ENCODE data around the gene MTMR3.
"Not testable (repeated sequence)": the region's sequence is repeated elsewhere in the genome, so short reads cannot be mapped to it uniquely, and the experiment has no call there.

The MTMR3 gene

GRCh38 chr22:29855611-29856181, 27.3 kb upstream of the MTMR3 start:
- Histone ChIP-seq H3K36me3 (replicated peaks) (no peaks in the 10 kb centered on the region), H3K9me3 (no peaks in the 10 kb centered on the region), H3K27me3 (ENCODE audit: low read depth) (no peaks in the 10 kb centered on the region), H3K4me3 (no peak overlapping the region), H3K4me1 (no peaks in the 10 kb centered on the region)
- in situ Hi-C loops (cut with MboI; ENCODE audit: low sequenced_read_pairs), result no loop called here
- no peak for DNase-seq (ENCODE audit: low spot score in 2 of 2)

- H3K36me3 ChIP-seq (replicated peaks), result no peaks in the 10 kb centered on the region
- in situ Hi-C loops (cut with MboI; ENCODE audit: low sequenced_read_pairs), result no loop called here
- no peaks in the 10 kb centered on the region for H3K9me3 ChIP-seq
- no peak overlapping the region for H3K4me3 ChIP-seq
- DNase-seq (ENCODE audit: low spot score in 2 of 2), result no peak
- no peaks in the 10 kb centered on the region for H3K27me3 ChIP-seq (ENCODE audit: low read depth)
- no peaks in the 10 kb centered on the region for H3K4me1 ChIP-seq
Measured at GRCh38 chr22:29856496-29856895, 26.5 kb upstream of the MTMR3 start.

GRCh38 chr22:29859030-29859429, 23.9 kb upstream of the MTMR3 start:
- H3K27me3 ChIP-seq (ENCODE audit: low read depth), result not testable (repeated sequence)

GRCh38 chr22:29860006-29860766, 22.8 kb upstream of the MTMR3 start:
- no peaks in the 10 kb centered on the region for H3K9me3 ChIP-seq
- no peaks in the 10 kb centered on the region for H3K4me1 ChIP-seq
- in situ Hi-C loops (cut with MboI; ENCODE audit: low sequenced_read_pairs), result no loop called here
- no peak for DNase-seq (ENCODE audit: low spot score in 2 of 2)
- H3K27me3 ChIP-seq (ENCODE audit: low read depth), result no peaks in the 10 kb centered on the region
- H3K4me3 ChIP-seq, result no peak overlapping the region
- no peaks in the 10 kb centered on the region for H3K36me3 ChIP-seq (replicated peaks)

More at GRCh38 chr22:29859030-29859429, 23.9 kb upstream of the MTMR3 start:
- H3K4me1 ChIP-seq; H3K36me3 ChIP-seq (replicated peaks); H3K9me3 ChIP-seq; in situ Hi-C loops (cut with MboI; ENCODE audit: low sequenced_read_pairs); DNase-seq (ENCODE audit: low spot score in 2 of 2); H3K4me3 ChIP-seq: not testable (repeated sequence)

GRCh38 chr22:29861672-29862297, 21.2 kb upstream of the MTMR3 start:
- Histone ChIP-seq H3K4me1 (no peaks in the 10 kb centered on the region), H3K4me3 (no peak overlapping the region), H3K36me3 (replicated peaks) (no peaks in the 10 kb centered on the region), H3K27me3 (ENCODE audit: low read depth) (no peaks in the 10 kb centered on the region), H3K9me3 (no peaks in the 10 kb centered on the region)
- in situ Hi-C loops (cut with MboI; ENCODE audit: low sequenced_read_pairs), result no loop called here
- DNase-seq (ENCODE audit: low spot score in 2 of 2), result no peak

- H3K4me1 ChIP-seq; in situ Hi-C loops (cut with MboI; ENCODE audit: low sequenced_read_pairs); H3K36me3 ChIP-seq (replicated peaks); H3K4me3 ChIP-seq; H3K27me3 ChIP-seq (ENCODE audit: low read depth); DNase-seq (ENCODE audit: low spot score in 2 of 2); H3K9me3 ChIP-seq: not testable (repeated sequence)
Measured at GRCh38 chr22:29865572-29865971, 17.4 kb upstream of the MTMR3 start.

- no peaks in the 10 kb centered on the region for H3K27me3 ChIP-seq (ENCODE audit: low read depth)
- no peaks in the 10 kb centered on the region for H3K9me3 ChIP-seq
- peaks cover 4% of the 10 kb centered on the region for H3K4me1 ChIP-seq
- no peak overlapping the region for H3K4me3 ChIP-seq
- DNase-seq (ENCODE audit: low spot score in 2 of 2), result no peak
- H3K36me3 ChIP-seq (replicated peaks), result no peaks in the 10 kb centered on the region
- in situ Hi-C loops (cut with MboI; ENCODE audit: low sequenced_read_pairs), result no loop called here
Measured at GRCh38 chr22:29867260-29867659, 15.7 kb upstream of the MTMR3 start.

GRCh38 chr22:29867851-29868250, 15.1 kb upstream of the MTMR3 start:
- Histone ChIP-seq H3K9me3 (no peaks in the 10 kb centered on the region), H3K4me3 (no peak overlapping the region), H3K4me1 (peaks cover 4% of the 10 kb centered on the region), H3K36me3 (replicated peaks) (no peaks in the 10 kb centered on the region), H3K27me3 (ENCODE audit: low read depth) (no peaks in the 10 kb centered on the region)
- no peak for DNase-seq (ENCODE audit: low spot score in 2 of 2)
- in situ Hi-C loops (cut with MboI; ENCODE audit: low sequenced_read_pairs), result no loop called here

GRCh38 chr22:29870574-29870973, 12.4 kb upstream of the MTMR3 start:
- in situ Hi-C loops (cut with MboI; ENCODE audit: low sequenced_read_pairs), result no loop called here
- H3K27me3 ChIP-seq (ENCODE audit: low read depth), result no peaks in the 10 kb centered on the region
- no peak for DNase-seq (ENCODE audit: low spot score in 2 of 2)
- no peaks in the 10 kb centered on the region for H3K36me3 ChIP-seq (replicated peaks)
- H3K9me3 ChIP-seq, result no peaks in the 10 kb centered on the region
- peaks cover 4% of the 10 kb centered on the region for H3K4me1 ChIP-seq
- no peak overlapping the region for H3K4me3 ChIP-seq

- peak; percentile 41 to 48 for DNase-seq (ENCODE audit: low spot score in 2 of 2)
- H3K4me3 ChIP-seq, result no peak overlapping the region
- in situ Hi-C loops (cut with MboI; ENCODE audit: low sequenced_read_pairs), result no loop called here
- no peaks in the 10 kb centered on the region for H3K9me3 ChIP-seq
- H3K4me1 ChIP-seq, result peaks cover 4% of the 10 kb centered on the region
- H3K36me3 ChIP-seq (replicated peaks), result no peaks in the 10 kb centered on the region
- no peaks in the 10 kb centered on the region for H3K27me3 ChIP-seq (ENCODE audit: low read depth)
Measured at GRCh38 chr22:29871684-29872083, 11.3 kb upstream of the MTMR3 start.

GRCh38 chr22:29872144-29872893, 10.7 kb upstream of the MTMR3 start:
- H3K27me3 ChIP-seq (ENCODE audit: low read depth), result no peaks in the 10 kb centered on the region
- no peaks in the 10 kb centered on the region for H3K36me3 ChIP-seq (replicated peaks)
- H3K4me1 ChIP-seq, result peaks cover 4% of the 10 kb centered on the region
- no peak overlapping the region for H3K4me3 ChIP-seq
- DNase-seq (ENCODE audit: low spot score in 2 of 2), result no peak
- in situ Hi-C loops (cut with MboI; ENCODE audit: low sequenced_read_pairs), result no loop called here
- no peaks in the 10 kb centered on the region for H3K9me3 ChIP-seq

- DNase-seq (ENCODE audit: low spot score in 2 of 2), result no peak
Measured at GRCh38 chr22:29872989-29873388, 10.0 kb upstream of the MTMR3 start.

GRCh38 chr22:29873943-29874342, 9.0 kb upstream of the MTMR3 start:
- in situ Hi-C loops (cut with MboI; ENCODE audit: low sequenced_read_pairs), result no loop called here
- no peak for DNase-seq (ENCODE audit: low spot score in 2 of 2)
- H3K9me3 ChIP-seq, result no peaks in the 10 kb centered on the region

More at GRCh38 chr22:29872989-29873388, 10.0 kb upstream of the MTMR3 start:
- peaks cover 4% of the 10 kb centered on the region for H3K4me1 ChIP-seq
- in situ Hi-C loops (cut with MboI; ENCODE audit: low sequenced_read_pairs), result no loop called here
- no peaks in the 10 kb centered on the region for H3K36me3 ChIP-seq (replicated peaks)
- H3K4me3 ChIP-seq, result no peak overlapping the region
- H3K27me3 ChIP-seq (ENCODE audit: low read depth), result no peaks in the 10 kb centered on the region
- no peaks in the 10 kb centered on the region for H3K9me3 ChIP-seq

GRCh38 chr22:29877620-29878019, 5.4 kb upstream of the MTMR3 start:
- in situ Hi-C loops (cut with MboI; ENCODE audit: low sequenced_read_pairs), result no loop called here
- Histone ChIP-seq H3K36me3 (replicated peaks) (no peaks in the 10 kb centered on the region), H3K4me3 (no peak overlapping the region), H3K9me3 (no peaks in the 10 kb centered on the region), H3K27me3 (ENCODE audit: low read depth) (no peaks in the 10 kb centered on the region), H3K4me1 (peaks cover under 1% of the 10 kb centered on the region)
- DNase-seq (ENCODE audit: low spot score in 2 of 2), result no peak

More at GRCh38 chr22:29873943-29874342, 9.0 kb upstream of the MTMR3 start:
- Histone ChIP-seq H3K27me3 (ENCODE audit: low read depth) (no peaks in the 10 kb centered on the region), H3K4me3 (no peak overlapping the region), H3K36me3 (replicated peaks) (no peaks in the 10 kb centered on the region), H3K4me1 (peaks cover 4% of the 10 kb centered on the region)
